Activated CD8-positive, alpha-beta memory T cell treated with anti-CD3 and anti-CD28 coated beads, Interleukin-2, amount 50 U/mL, for 4 hours (primary cell): Measurements from ENCODE around the gene ADSS1.

Experiments used
- DNase-seq: peaks from one replicate; pipeline ENCODE4 v3.0.0-alpha.2; 2020

ADSS1 gene

GRCh38 chr14:104687601-104688504, 36.2 kb upstream of the ADSS1 start:
- DNase-seq: no peak

- DNase-seq: no peak
Measured at GRCh38 chr14:104688505-104689108, 35.4 kb upstream of the ADSS1 start.

- DNase-seq: peak; percentile 56
Measured at GRCh38 chr14:104689109-104689880, 34.7 kb upstream of the ADSS1 start, which contains the start of gene INF2. Gene INF2 (plus strand): TSS chr14:104689618. CDS start chr14:104701366, 11,748 bp downstream.

- no peak for DNase-seq
Measured at GRCh38 chr14:104689881-104690711, 33.9 kb upstream of the ADSS1 start.

- no peak for DNase-seq
Measured at GRCh38 chr14:104690861-104691455, 33.1 kb upstream of the ADSS1 start.

- no peak for DNase-seq
Measured at GRCh38 chr14:104691546-104692260, 32.3 kb upstream of the ADSS1 start.

GRCh38 chr14:104692261-104692938, 31.6 kb upstream of the ADSS1 start:
- DNase-seq: no peak

GRCh38 chr14:104692939-104693315, 31.1 kb upstream of the ADSS1 start:
- no peak for DNase-seq

GRCh38 chr14:104693482-104694431, 30.3 kb upstream of the ADSS1 start:
- DNase-seq: no peak

- no peak for DNase-seq
Measured at GRCh38 chr14:104694475-104694950, 29.5 kb upstream of the ADSS1 start.

- DNase-seq: no peak
Measured at GRCh38 chr14:104694991-104695659, 28.9 kb upstream of the ADSS1 start.

- no peak for DNase-seq
Measured at GRCh38 chr14:104695660-104696000, 28.4 kb upstream of the ADSS1 start.

GRCh38 chr14:104696671-104697316, 27.2 kb upstream of the ADSS1 start:
- DNase-seq: no peak

- no peak for DNase-seq
Measured at GRCh38 chr14:104697317-104697703, 26.7 kb upstream of the ADSS1 start.

GRCh38 chr14:104697892-104698583, 26.0 kb upstream of the ADSS1 start:
- no peak for DNase-seq

GRCh38 chr14:104698688-104699425, 25.2 kb upstream of the ADSS1 start:
- DNase-seq: no peak

- no peak for DNase-seq
Measured at GRCh38 chr14:104699426-104699748, 24.6 kb upstream of the ADSS1 start.
